Spinal cord (tissue), 10 donors: ENCODE data around the gene KMT5B. TPM values are rescaled to one million over a fixed set of nuclear protein-coding genes. Genes with fewer than 3 reads are reported as not detected.
"Not testable (repeated sequence)": the region's sequence is repeated elsewhere in the genome, so short reads cannot be mapped to it uniquely, and the experiment has no call there.

ENCODE experiments used
- DNase-seq, 6 donors: peaks; one replicate each; pipeline versions ENCODE4 v3.0.0 to v3.0.0-alpha.2; 2013 to 2015; ENCODE audit warnings: low spot score in 6 of 6, low read depth in 4 of 6
- H3K27ac ChIP-seq: one replicate; pipeline ENCODE4 v1.5.1; 2013; ENCODE audit warnings: low read depth, low read length, control low read depth
- H3K27me3 ChIP-seq: one replicate; pipeline ENCODE4 v1.6.1; 2013; ENCODE audit warnings: low read length; ENCODE audit not compliant: control insufficient read depth, insufficient read depth
- H3K36me3 ChIP-seq: one replicate; pipeline ENCODE4 v1.6.1; 2013; ENCODE audit warnings: low read length; ENCODE audit not compliant: control insufficient read depth, insufficient read depth
- H3K4me1 ChIP-seq: one replicate; pipeline ENCODE4 v1.6.1; 2013; ENCODE audit warnings: low read length; ENCODE audit not compliant: control insufficient read depth, insufficient read depth
- H3K4me3 ChIP-seq: one replicate; pipeline ENCODE4 v1.5.1; 2013; ENCODE audit warnings: low read depth, low read length, control low read depth
- H3K9me3 ChIP-seq: one replicate; pipeline ENCODE4 v1.6.1; 2013; ENCODE audit warnings: low read length; ENCODE audit not compliant: control insufficient read depth, insufficient read depth
- WGBS: methylation state at CpG from one replicate; pipeline ENCODE4 v1.1.5; 2013; ENCODE audit warnings: missing lambda C conversion rate; ENCODE audit not compliant: insufficient coverage; 5-methylcytosine and 5-hydroxymethylcytosine counted together
- polyA plus RNA-seq, 2 donors: library from polyadenylated mRNA; unstranded; fragments of 120-200 nt; gene quantifications; one replicate each; pipeline ENCODE4 v1.2.1, GENCODE V29; 2013; ENCODE audit not compliant: insufficient read length in 2 of 2
- total RNA-seq, 2 donors: library from RNA; depleted of rRNA in 1 of 2; stranded (reverse); fragments of 120-200 nt in 1 of 2; fragments of >200 nt in 1 of 2; gene quantifications; one replicate each; pipeline versions ENCODE4 v1.2.3 to v1.2.4, GENCODE V29; 2013 to 2014
- donor health status: healthy.

Gene KMT5B
- total and polyA plus RNA-seq, 4 donors = 61.7 to 69.5 (median 65.6) TPM

- DNase-seq = no peak
- no peaks in the 10 kb centered on the region for H3K27me3 ChIP-seq
- WGBS = 61% methylated on average over 10 of the region's 13 CpGs
These were observed 42.4 kb upstream of the KMT5B start for GRCh38 chr11:68255526-68255925.

DNA sequence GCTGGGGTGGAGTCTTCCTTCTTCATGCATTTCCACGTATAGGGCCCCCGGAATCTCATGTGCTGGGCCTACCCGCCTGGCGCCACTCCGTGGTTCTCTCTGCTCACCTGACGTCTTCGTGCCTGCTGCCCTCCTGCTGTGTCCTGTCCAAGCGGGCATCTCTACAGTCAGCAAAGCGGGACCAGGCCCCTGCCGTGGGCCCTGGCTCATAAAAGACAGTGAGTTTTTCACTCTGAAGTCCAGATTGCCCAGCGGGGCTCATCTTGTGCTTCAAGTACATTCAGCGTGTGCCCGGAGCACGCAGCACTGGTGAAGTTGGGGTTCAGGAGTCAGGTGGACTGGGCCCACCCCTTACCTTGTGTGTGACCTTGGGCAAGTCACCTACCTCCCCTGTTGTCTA is 41.3 kb upstream of the KMT5B start:
- no peaks in the 10 kb centered on the region for H3K9me3 ChIP-seq
- no peak for DNase-seq
- peaks cover 17% of the 10 kb centered on the region for H3K4me1 ChIP-seq
- no peak overlapping the region for H3K27ac ChIP-seq
- no peaks in the 10 kb centered on the region for H3K27me3 ChIP-seq
- 95% methylated on average over 10 of the region's 14 CpGs for WGBS
- peaks cover 3% of the 10 kb centered on the region for H3K36me3 ChIP-seq
- H3K4me3 ChIP-seq = no peak overlapping the region

More at GRCh38 chr11:68255526-68255925, 42.4 kb upstream of the KMT5B start:
- Histone ChIP-seq H3K4me1 (peaks cover 17% of the 10 kb centered on the region), H3K36me3 (peaks cover 12% of the 10 kb centered on the region), H3K9me3 (no peaks in the 10 kb centered on the region), H3K4me3 (no peak overlapping the region), H3K27ac (no peak overlapping the region)

GRCh38 chr11:68251765-68252164 is 38.7 kb upstream of the KMT5B start:
- 80% methylated on average over 3 of the region's 3 CpGs for WGBS
- Histone ChIP-seq H3K4me3 (no peak overlapping the region), H3K27me3 (no peaks in the 10 kb centered on the region), H3K4me1 (peaks cover 6% of the 10 kb centered on the region), H3K27ac (no peak overlapping the region), H3K36me3 (no peaks in the 10 kb centered on the region), H3K9me3 (no peaks in the 10 kb centered on the region)
- DNase-seq = no peak

DNA sequence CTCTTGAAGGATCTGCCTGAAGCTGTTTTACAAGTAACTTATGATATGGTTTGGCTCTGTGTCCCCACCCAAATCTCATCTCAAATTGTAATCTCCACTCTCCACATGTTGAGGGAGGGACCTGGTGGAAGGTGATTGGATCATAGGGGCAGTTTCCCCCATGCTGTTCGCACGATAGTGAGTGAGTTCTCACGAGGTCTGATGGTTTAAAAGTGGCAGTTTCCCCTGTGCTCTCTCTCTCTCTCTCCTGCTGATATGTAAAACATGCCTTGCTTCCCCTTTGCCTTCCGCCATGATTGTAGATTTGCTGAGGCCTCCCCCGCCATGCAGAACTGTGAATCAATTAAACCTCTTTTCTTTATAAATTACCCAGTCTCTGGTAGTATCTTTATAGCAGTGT is 31.8 kb upstream of the KMT5B start:
- H3K4me1 ChIP-seq, H3K9me3 ChIP-seq, H3K4me3 ChIP-seq, H3K27me3 ChIP-seq, H3K27ac ChIP-seq, H3K36me3 ChIP-seq, DNase-seq: not testable (repeated sequence)
- no CpG with 5 or more reads among the region's 5 CpGs for WGBS

GRCh38 chr11:68243847-68244246 is 30.8 kb upstream of the KMT5B start:
- not testable (repeated sequence) for H3K27me3 ChIP-seq, H3K27ac ChIP-seq, H3K4me1 ChIP-seq, H3K36me3 ChIP-seq, H3K4me3 ChIP-seq, H3K9me3 ChIP-seq, DNase-seq
- no CpG with 5 or more reads among the region's 1 CpG for WGBS

GRCh38 chr11:68242616-68243015 is 29.5 kb upstream of the KMT5B start:
- no CpG with 5 or more reads among the region's 2 CpGs for WGBS

GRCh38 chr11:68231621-68232020 is 18.5 kb upstream of the KMT5B start:
- no peak overlapping the region for H3K4me3 ChIP-seq
- no peaks in the 10 kb centered on the region for H3K4me1 ChIP-seq
- H3K9me3 ChIP-seq = peaks cover 1% of the 10 kb centered on the region
- H3K36me3 ChIP-seq = no peaks in the 10 kb centered on the region
- no peak for DNase-seq
- WGBS = 87% methylated on average over 5 of the region's 7 CpGs
- no peak overlapping the region for H3K27ac ChIP-seq
- no peaks in the 10 kb centered on the region for H3K27me3 ChIP-seq

More at GRCh38 chr11:68242616-68243015, 29.5 kb upstream of the KMT5B start:
- Histone ChIP-seq H3K36me3 (no peaks in the 10 kb centered on the region), H3K27ac (no peak overlapping the region), H3K27me3 (no peaks in the 10 kb centered on the region), H3K9me3 (no peaks in the 10 kb centered on the region), H3K4me3 (no peak overlapping the region), H3K4me1 (no peaks in the 10 kb centered on the region)
- DNase-seq = no peak

DNA sequence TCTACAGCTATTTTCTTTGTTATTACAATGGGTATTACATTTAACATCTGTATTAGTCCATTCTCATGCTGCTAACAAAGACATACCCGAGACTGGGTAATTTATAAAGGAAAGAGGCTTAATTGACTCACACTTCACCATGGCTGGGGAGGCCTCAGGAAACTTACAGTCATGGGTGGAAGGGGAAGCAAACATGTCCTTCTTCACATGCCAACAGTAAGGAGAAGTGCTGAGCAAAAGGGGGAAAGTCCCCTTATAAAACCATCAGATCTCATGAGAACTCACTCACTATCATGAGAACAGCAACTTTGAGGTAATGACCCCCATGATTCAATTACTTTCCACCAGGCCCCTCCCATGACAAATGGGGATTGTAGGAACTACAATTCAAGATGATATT is 16.5 kb upstream of the KMT5B start:
- H3K9me3 ChIP-seq = peaks cover 1% of the 10 kb centered on the region
- H3K27me3 ChIP-seq = no peaks in the 10 kb centered on the region
- no peak for DNase-seq
- no peak overlapping the region for H3K27ac ChIP-seq
- WGBS = no CpG with 5 or more reads among the region's 1 CpG
- H3K36me3 ChIP-seq = no peaks in the 10 kb centered on the region
- no peaks in the 10 kb centered on the region for H3K4me1 ChIP-seq
- H3K4me3 ChIP-seq = no peak overlapping the region

DNA sequence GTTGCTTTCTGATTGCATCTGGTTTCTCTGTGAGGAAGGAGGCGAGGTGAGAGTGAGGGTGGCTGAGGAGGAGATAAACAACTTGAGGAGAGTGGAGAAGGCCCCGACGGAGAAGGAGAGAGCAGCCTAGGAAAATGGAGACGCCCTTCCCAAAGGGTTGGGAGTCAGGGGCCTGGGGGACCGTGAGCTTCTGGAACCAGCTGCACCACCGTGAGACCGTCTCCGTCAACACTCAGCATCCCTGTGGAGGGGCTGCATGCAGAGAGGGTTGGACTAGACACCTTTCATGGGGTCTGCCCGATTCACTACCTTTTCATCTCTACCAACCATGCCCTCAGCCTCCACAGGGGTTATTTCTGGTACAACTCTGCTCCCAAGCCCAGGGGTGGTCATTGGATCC is 13.3 kb upstream of the KMT5B start:
- no peak overlapping the region for H3K4me3 ChIP-seq
- H3K4me1 ChIP-seq = no peaks in the 10 kb centered on the region
- H3K27ac ChIP-seq = no peak overlapping the region
- no peaks in the 10 kb centered on the region for H3K36me3 ChIP-seq
- no peak for DNase-seq
- H3K9me3 ChIP-seq = peaks cover 1% of the 10 kb centered on the region
- 89% methylated on average over 9 of the region's 9 CpGs for WGBS
- H3K27me3 ChIP-seq = no peaks in the 10 kb centered on the region

DNA sequence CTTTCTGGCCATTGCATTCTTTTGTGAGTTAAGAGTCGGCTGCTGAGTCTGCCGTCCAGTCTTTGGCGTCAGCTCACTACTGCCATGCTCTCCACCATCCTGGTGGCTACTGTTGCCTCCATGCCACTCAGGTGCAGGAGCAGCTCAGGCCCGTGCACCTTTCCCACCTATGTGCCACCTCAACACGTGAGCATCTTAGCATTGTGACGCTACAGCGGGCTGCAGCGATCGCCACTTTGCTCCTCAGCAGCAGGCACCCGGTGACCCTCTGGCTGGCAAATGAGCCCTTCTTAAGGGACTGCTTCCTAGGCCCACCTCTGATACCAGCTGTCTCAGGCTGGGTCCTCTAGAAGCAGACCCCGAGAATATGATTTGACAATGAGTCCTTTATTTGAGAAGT is 11.5 kb upstream of the KMT5B start:
- Histone ChIP-seq H3K27ac (no peak overlapping the region), H3K36me3 (no peaks in the 10 kb centered on the region), H3K27me3 (no peaks in the 10 kb centered on the region), H3K9me3 (no peaks in the 10 kb centered on the region), H3K4me3 (no peak overlapping the region), H3K4me1 (no peaks in the 10 kb centered on the region)
- WGBS = 87% methylated on average over 11 of the region's 11 CpGs
- no peak for DNase-seq
